Fibroblast of gingiva (primary cell): ENCODE data around the gene ARHGEF37.
A peak's percentile ranks its signal among the peaks of the same experiment; 100 is the strongest.

Experiments used
- DNase-seq: peaks from one replicate; pipeline ENCODE4 v3.0.0-alpha.2; 2011; ENCODE audit warnings: low read depth

The ARHGEF37 gene

GRCh38 chr5:149600932-149601331 is 19.6 kb downstream of the ARHGEF37 start:
- no peak for DNase-seq

- no peak for DNase-seq
Observed at GRCh38 chr5:149603210-149603609, 21.9 kb downstream of the ARHGEF37 start.

GRCh38 chr5:149603920-149604319 is 22.6 kb downstream of the ARHGEF37 start:
- DNase-seq: no peak

GRCh38 chr5:149604321-149604720 is 23.0 kb downstream of the ARHGEF37 start:
- no peak for DNase-seq

- no peak for DNase-seq
Observed at GRCh38 chr5:149605354-149605997, 24.2 kb downstream of the ARHGEF37 start.

- DNase-seq: peak; percentile 44
Observed at GRCh38 chr5:149605998-149606724, 24.9 kb downstream of the ARHGEF37 start.

GRCh38 chr5:149608936-149609545 is 27.7 kb downstream of the ARHGEF37 start:
- DNase-seq: no peak

GRCh38 chr5:149609640-149610219 is 28.4 kb downstream of the ARHGEF37 start:
- DNase-seq: no peak

GRCh38 chr5:149610589-149611255 is 29.4 kb downstream of the ARHGEF37 start:
- no peak for DNase-seq

GRCh38 chr5:149611326-149611725 is 30.0 kb downstream of the ARHGEF37 start:
- DNase-seq: peak; percentile 53

- DNase-seq: no peak
Observed at GRCh38 chr5:149614034-149614907, 33.0 kb downstream of the ARHGEF37 start.

GRCh38 chr5:149615976-149616375 is 34.7 kb downstream of the ARHGEF37 start:
- no peak for DNase-seq

GRCh38 chr5:149616727-149617285 is 35.5 kb downstream of the ARHGEF37 start:
- no peak for DNase-seq

- DNase-seq: no peak
Observed at GRCh38 chr5:149617760-149618306, 36.5 kb downstream of the ARHGEF37 start.

GRCh38 chr5:149618581-149619248 is 37.4 kb downstream of the ARHGEF37 start:
- peak; percentile 50 for DNase-seq

GRCh38 chr5:149621415-149622098 is 40.3 kb downstream of the ARHGEF37 start:
- no peak for DNase-seq

- DNase-seq: no peak
Observed at GRCh38 chr5:149622466-149622865, 41.2 kb downstream of the ARHGEF37 start.

GRCh38 chr5:149623473-149623872 is 42.2 kb downstream of the ARHGEF37 start:
- no peak for DNase-seq

GRCh38 chr5:149627070-149627469 is 45.8 kb downstream of the ARHGEF37 start:
- DNase-seq: no peak

- DNase-seq: no peak
Observed at GRCh38 chr5:149628221-149628620, 46.9 kb downstream of the ARHGEF37 start.
